NCI-H510A treated with DMSO at 0.1 percent for 48 hours (cell line): Measurements from ENCODE around the gene EIF3F.

Experiments used
- DNase-seq: peaks from one replicate; lab custom pipeline; 2025; lab: John Stamatoyannopoulos, UW

The EIF3F gene

GRCh38 chr11:7994581-7995278 is 7.6 kb downstream of the EIF3F start:
- DNase-seq: no peak

DNA sequence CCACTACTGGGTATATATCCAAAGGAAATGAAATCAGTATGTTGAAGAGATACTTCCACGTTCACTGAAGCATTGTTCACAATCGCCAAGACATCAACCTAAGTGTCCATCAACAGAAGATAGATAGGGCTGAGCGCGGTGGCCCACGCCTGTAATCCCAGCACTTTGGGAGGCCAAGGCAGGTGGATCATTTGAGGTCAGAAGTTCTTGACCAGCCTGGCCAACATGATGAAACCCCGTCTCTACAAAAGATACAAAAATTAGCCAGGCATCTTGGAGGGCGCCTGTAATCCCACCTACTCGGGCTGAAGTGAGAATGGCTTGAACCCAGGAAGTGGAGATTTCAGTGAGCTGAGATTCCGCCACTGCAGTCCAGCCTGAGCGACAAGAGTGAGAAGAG is 12.7 kb downstream of the EIF3F start:
- no peak for DNase-seq

- no peak for DNase-seq
Observed at GRCh38 chr11:8000390-8000789, 13.3 kb downstream of the EIF3F start.

- no peak for DNase-seq
Observed at GRCh38 chr11:8002676-8003075, 15.5 kb downstream of the EIF3F start.

DNA sequence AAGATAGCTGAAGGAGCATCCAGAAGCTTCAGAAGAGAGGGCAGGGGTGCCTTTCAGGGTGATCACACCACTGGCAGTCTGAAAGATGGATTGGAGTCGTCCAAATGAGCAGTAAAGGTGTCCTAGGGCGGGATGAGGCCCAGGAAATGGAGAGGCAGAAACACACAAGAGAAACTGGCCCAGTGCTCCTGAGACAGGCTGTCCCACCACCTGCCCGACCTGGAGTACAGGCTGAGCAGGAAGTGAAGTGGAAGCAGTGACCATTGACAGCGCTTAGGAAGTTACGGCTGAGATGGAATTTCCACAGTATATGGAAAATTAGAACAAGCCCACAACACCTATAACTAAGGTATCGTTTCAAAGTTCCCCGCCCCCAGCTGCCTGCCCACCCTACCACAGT is 16.1 kb downstream of the EIF3F start:
- DNase-seq: no peak

GRCh38 chr11:8004008-8004407 is 16.9 kb downstream of the EIF3F start:
- DNase-seq: no peak

DNA sequence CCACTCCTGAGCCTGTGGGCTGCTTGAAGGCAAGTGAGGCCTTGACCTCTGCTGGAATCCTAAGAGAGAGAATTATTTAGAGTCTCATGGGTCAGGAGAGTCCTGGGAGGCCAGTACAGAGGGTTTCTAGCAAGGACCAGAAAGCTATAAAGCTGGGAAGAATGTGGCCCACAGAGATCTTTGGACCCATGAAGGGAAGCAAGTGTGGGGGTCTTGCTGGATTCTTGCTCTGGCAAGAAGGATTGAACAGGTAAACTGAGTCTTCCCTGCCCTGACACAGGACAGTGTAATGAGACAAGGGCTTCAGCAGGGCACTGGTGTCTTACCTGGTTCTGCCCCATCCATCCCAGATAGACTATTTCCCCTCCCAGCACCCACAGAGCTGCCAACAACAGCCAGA is 18.4 kb downstream of the EIF3F start:
- DNase-seq: no peak

DNA sequence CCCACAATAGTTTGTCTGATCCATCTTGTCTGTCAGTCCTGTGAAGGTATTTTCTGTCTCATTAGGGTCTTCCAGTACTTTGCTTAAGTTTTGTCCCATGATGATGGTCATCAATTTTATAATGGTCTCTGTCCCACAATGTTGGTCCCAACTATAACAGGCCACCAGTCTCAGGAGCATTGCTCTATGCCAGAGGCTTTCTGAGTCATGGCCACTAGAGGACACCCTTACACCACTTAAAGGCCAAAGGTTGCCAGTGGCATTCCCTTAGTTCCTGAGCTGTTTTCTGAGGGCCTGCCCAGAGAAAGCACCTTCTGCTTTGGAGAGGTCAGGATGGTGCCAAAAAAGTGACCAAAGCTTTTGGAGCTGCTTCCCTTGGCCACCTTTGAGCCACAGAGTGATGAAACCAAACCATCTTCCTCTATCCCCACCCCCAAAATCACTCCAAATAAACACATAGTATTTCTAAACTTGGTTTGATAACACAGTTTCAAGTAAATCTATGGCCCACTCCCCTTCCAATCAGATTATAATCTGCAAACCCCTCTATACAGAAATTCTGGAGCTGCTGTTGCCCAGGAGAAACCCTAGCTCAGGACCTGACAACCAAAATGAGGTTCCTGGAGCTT is 19.3 kb downstream of the EIF3F start:
- DNase-seq: peak; percentile 44

DNA sequence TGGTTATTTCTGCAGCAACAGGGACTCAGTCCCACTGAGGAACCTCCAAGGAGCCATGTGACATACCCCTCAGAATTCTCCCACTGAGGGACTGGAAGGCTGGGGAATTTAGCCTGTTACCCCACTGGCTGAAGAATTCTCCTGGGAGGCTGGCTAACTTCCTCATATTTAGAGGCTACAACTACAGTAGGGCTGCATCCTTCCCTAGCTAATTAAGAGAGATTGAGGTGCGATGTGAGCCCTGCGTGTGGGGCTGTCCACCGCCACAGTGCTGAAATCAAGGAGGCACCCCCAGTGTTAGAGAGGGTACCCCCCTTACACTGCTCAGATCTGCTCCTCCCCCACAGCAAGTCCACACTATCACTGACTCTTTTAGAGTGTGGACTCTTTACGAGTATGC is 21.1 kb downstream of the EIF3F start:
- DNase-seq: no peak

- DNase-seq: no peak
Observed at GRCh38 chr11:8009856-8010255, 22.7 kb downstream of the EIF3F start.

- DNase-seq: no peak
Observed at GRCh38 chr11:8011371-8011770, 24.2 kb downstream of the EIF3F start.

GRCh38 chr11:8011981-8012444 is 24.9 kb downstream of the EIF3F start:
- no peak for DNase-seq

DNA sequence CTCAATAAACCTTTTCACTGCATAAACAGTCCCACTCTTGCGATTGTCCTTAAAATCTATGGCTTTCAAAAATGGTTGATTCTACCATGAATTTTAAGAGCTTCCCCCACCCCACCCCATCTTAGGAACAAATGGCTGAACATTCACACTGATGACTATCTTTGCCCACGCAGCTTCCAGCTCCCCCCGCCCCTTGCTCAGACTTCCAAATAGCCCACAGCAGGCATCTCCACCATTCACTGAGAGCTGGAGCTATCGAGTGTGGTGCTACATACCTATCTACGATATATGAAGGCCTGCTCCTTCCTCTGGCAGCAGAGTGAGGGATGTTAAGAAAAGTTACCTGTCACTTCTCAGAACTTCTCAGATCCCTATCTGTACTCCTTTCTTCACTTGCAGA is 26.7 kb downstream of the EIF3F start:
- no peak for DNase-seq

DNA sequence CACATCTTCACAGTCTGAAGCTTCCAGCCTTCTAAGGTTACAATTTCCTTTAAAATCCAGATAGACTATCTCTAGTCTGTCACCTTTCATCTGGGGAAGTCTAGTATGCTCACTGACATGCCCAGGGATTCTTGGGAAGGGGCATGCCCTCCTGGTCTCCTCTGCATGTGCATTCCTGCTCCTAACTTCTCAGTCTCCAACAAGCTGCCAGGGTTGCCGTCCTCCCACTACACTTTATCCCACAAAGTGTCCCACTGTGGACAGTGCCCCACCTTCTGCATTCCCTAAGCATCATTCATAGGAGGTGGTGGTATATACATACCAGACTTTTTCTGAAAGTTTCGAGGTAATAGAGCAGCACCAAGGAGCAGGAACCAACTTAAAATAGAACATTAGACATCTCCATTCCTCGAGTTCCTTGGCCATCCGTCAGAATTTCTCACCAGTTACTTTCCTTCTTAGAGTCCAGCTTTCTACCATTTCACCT is 28.7 kb downstream of the EIF3F start:
- DNase-seq: no peak

DNA sequence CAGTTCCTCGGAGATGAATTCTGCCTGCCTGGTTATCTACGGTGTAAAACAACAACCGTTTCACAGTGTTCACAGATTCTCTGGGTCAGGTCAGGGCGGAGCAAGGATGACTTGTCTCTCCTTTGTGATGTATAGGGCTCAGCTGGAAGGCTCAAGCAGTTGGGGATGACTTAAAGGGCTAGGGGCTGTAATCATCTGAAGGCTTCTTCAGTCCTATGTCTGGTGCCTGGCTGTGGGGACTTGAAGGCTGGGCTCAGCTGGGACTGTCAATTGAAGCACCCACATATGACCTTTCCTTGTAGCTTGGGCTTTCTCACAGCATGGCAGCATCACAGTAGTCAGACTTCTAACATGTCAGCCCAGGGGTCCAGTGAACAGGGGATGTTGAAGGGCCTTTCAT is 29.3 kb downstream of the EIF3F start:
- DNase-seq: no peak

GRCh38 chr11:8017071-8017470 is 29.9 kb downstream of the EIF3F start:
- DNase-seq: no peak

DNA sequence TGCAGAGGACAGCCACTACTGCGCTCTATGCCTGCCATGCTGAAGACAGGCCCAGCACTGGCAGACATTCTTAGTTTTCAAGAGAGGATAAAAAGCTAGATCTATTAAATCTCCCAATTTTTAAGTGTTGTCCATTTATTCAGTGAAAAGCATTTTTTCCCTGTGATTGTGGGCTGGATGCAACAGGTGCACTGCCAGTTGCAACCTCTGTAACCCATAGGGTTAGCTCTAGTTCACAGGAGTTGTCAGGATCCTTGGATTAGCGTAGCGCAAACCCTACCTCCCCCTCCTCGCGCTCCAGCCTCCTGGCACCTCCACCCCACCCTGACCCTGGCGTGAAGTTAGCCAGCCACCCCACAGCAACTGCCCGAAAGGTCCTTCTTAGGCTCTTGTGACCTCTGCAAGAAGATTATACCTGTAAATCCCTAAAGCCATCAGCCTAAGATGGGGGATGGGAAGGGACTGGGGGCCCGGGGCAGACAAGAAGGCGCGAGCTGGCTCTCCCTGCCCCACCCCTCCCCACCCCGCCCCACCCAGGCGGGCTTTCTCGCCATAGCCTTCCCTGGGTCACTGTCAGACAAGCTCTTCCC is 30.9 kb downstream of the EIF3F start:
- DNase-seq: no peak

GRCh38 chr11:8018484-8019313 is 31.6 kb downstream of the EIF3F start:
- DNase-seq: peak; percentile 34

- no peak for DNase-seq
Observed at GRCh38 chr11:8019314-8020243, 32.4 kb downstream of the EIF3F start.

DNA sequence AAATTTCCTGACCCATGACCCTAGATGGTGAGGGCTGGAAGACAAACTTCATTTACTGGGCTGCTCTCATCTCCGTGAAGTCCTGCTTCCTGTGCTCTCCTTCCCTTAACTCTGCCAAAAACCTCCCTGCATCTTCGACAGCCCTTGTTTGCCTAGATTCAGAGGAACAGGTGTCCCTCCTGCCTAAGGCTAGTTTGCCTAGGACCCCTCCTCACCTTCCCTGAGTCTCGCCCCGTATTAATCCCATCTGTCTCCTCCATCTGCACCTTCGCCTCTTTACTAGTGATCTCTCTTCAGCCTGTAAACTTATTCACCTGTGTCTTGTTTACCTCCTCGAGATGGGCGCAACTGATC is 33.1 kb downstream of the EIF3F start:
- DNase-seq: no peak

DNA sequence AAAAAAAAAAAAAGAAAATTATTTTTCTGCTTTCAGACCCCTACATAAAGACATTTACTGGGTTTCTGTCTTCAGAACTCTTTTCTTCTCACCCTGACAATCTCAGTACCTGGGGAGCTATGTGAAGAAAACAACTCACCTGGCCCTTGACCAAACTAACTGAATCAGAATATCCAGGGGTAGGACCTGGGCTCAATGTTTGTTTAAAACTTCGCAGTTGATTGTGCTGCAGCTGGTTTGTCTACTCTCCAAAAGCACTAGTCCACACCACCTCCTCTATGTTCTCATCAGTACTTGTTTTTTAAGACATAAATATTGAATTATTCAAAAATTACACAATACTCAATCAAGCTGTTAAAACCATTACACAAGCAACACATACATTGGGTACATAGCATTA is 34.8 kb downstream of the EIF3F start:
- DNase-seq: no peak
